A549 (cell line): Measurements from ENCODE around the gene LCE6A. TPM values are rescaled to one million over a fixed set of nuclear protein-coding genes. Genes with fewer than 3 reads are reported as not detected.

Experiments used
- ATAC-seq, 2 experiments: fragments of 200-7000 bp in 1 of 2; fragments of >200 bp in 1 of 2; cut with Nextera tagmentation in 1 of 2; cut with Tn5 transposase in 1 of 2; 3 replicates each; pipeline versions ENCODE4 v1.8.0 to v1.9.1; 2018 to 2020; ENCODE audit warnings: mild to moderate bottlenecking in 1 of 2, moderate library complexity in 1 of 2
- CTCF ChIA-PET: fragments of 300-600 bp; sonication (Branson Sonifier 250); formaldehyde crosslinking; extraction: SDS; loops from one replicate; lab custom pipeline; 2021; ENCODE audit warnings: antibody characterized with exemption, inconsistent platforms; lab: Yijun Ruan, JAX
- POLR2A ChIA-PET: fragments of 350-600 bp; formaldehyde crosslinking; extraction: SDS; loops from one replicate; lab custom pipeline; 2021; ENCODE audit warnings: antibody characterized with exemption, inconsistent platforms; lab: Yijun Ruan, JAX
- DNase-seq, 2 experiments: peaks; one replicate each; pipeline versions ENCODE4 v3.0.0 to v3.0.0-alpha.2; 2011 to 2016; ENCODE audit warnings: low read depth in 1 of 2, low spot score in 1 of 2
- FAIRE-seq: peaks from 2 replicates; lab custom pipeline; 2011; peaks lifted over from hg19 to GRCh38; lab: Jason Lieb, UNC
- H3K27ac ChIP-seq, 2 experiments: fragments of >200 bp; sonication (Bioruptor Twin); formaldehyde crosslinking; 3 replicates each; pipeline ENCODE4 v1.5.1; 2016 to 2017
- H3K4me1 ChIP-seq: fragments of >200 bp; sonication (Bioruptor Twin); formaldehyde crosslinking; 3 replicates; pipeline ENCODE4 v1.6.1; 2016
- H3K4me2 ChIP-seq: fragments of >200 bp; sonication (Bioruptor Twin); formaldehyde crosslinking; 3 replicates; pipeline ENCODE4 v1.6.1; 2016
- H3K4me3 ChIP-seq: fragments of >200 bp; sonication (Bioruptor Twin); formaldehyde crosslinking; 3 replicates; pipeline ENCODE4 v1.5.1; 2016
- H3K9me3 ChIP-seq: fragments of >200 bp; sonication (Bioruptor Twin); formaldehyde crosslinking; 3 replicates; pipeline ENCODE4 v1.6.1; 2016
- ATOH8 ChIP-seq: fragments of 250-450 bp; sonication (Bioruptor Pico); IDR thresholded peaks from 2 replicates; pipeline ENCODE4 v1.5.0; 2020; ENCODE audit warnings: low read depth, mild to moderate bottlenecking, moderate library complexity
- CBX2 ChIP-seq: fragments of 200-600 bp; sonication (generic); IDR thresholded peaks from 2 replicates; pipeline ENCODE4 v1.6.1; 2016; ENCODE audit warnings: low read depth, mild to moderate bottlenecking, borderline replicate concordance
- CBX8 ChIP-seq: fragments of 200-600 bp; sonication (generic); IDR thresholded peaks from 2 replicates; pipeline ENCODE4 v1.6.1; 2016
- CEBPB ChIP-seq, 2 experiments: fragments of >200 bp in 1 of 2; sonication (Bioruptor Twin) in 1 of 2; formaldehyde crosslinking in 1 of 2; IDR thresholded peaks; 2 replicates each; pipeline ENCODE4 v1.6.1; 2012 to 2016
- CHD2 ChIP-seq: fragments of 150-350 bp; IDR thresholded peaks from 2 replicates; pipeline ENCODE4 v1.6.1; 2014; ENCODE audit warnings: low read length; ENCODE audit not compliant: partially characterized antibody
- CHD4 ChIP-seq: fragments of 200-600 bp; sonication (generic); IDR thresholded peaks from 2 replicates; pipeline ENCODE4 v1.6.1; 2016; ENCODE audit warnings: antibody characterized with exemption, mild to moderate bottlenecking, borderline replicate concordance
- ESRRA ChIP-seq: fragments of 150-350 bp; IDR thresholded peaks from 2 replicates; pipeline ENCODE4 v1.6.1; 2014; ENCODE audit warnings: mild to moderate bottlenecking, low read length, borderline replicate concordance
- FOSL2 ChIP-seq, 2 experiments: fragments of 450-650 bp in 1 of 2; fragments of >200 bp in 1 of 2; sonication (Bioruptor Twin) in 1 of 2; formaldehyde crosslinking; IDR thresholded peaks; 2 replicates each; pipeline versions ENCODE4 v1.5.0 to v1.6.1; 2016 to 2020; ENCODE audit warnings: mild to moderate bottlenecking in 1 of 2, moderate library complexity in 1 of 2
- FOXS1 ChIP-seq: fragments of 250-450 bp; sonication (Bioruptor Pico); IDR thresholded peaks from 2 replicates; pipeline ENCODE4 v1.5.0; 2020; ENCODE audit warnings: mild to moderate bottlenecking, moderate library complexity
- GATA3 ChIP-seq: IDR thresholded peaks from 2 replicates; pipeline ENCODE4 v1.6.1; 2012; ENCODE audit warnings: borderline replicate concordance
- HMGXB4 ChIP-seq: fragments of 250-450 bp; sonication (Bioruptor Pico); IDR thresholded peaks from 2 replicates; pipeline ENCODE4 v1.5.0; 2021; ENCODE audit warnings: mild to moderate bottlenecking, moderate library complexity, borderline replicate concordance
- HOXB5 ChIP-seq: fragments of 250-450 bp; sonication (Bioruptor Pico); IDR thresholded peaks from 2 replicates; pipeline ENCODE4 v1.5.0; 2020; ENCODE audit warnings: mild to moderate bottlenecking, moderate library complexity
- RARB ChIP-seq: fragments of 250-450 bp; sonication (Bioruptor Pico); IDR thresholded peaks from 2 replicates; pipeline ENCODE4 v1.8.0; 2021; ENCODE audit warnings: mild to moderate bottlenecking, moderate library complexity
- REST ChIP-seq: fragments of 200-600 bp; sonication (generic); IDR thresholded peaks from 2 replicates; pipeline ENCODE4 v1.6.1; 2016; ENCODE audit warnings: antibody characterized with exemption, mild to moderate bottlenecking, moderate library complexity
- RNF2 ChIP-seq: fragments of 200-600 bp; sonication (generic); IDR thresholded peaks from 2 replicates; pipeline ENCODE4 v1.6.1; 2016; ENCODE audit warnings: low read depth, mild to moderate bottlenecking, antibody characterized with exemption, moderate library complexity, borderline replicate concordance
- ZC3H11A ChIP-seq: fragments of 450-650 bp; IDR thresholded peaks from 2 replicates; pipeline ENCODE4 v1.6.1; 2014; ENCODE audit warnings: antibody characterized with exemption, mild to moderate bottlenecking
- ZSCAN20 ChIP-seq: fragments of 250-450 bp; sonication (Bioruptor Pico); IDR thresholded peaks from 2 replicates; pipeline ENCODE4 v1.8.0; 2022; ENCODE audit warnings: mild to moderate bottlenecking, moderate library complexity
- WGBS: methylation state at CpG from one replicate; pipeline ENCODE4 v1.1.6; 2017; ENCODE audit errors: missing lambda C conversion rate; 5-methylcytosine and 5-hydroxymethylcytosine counted together
- polyA plus RNA-seq, 4 experiments: library from polyadenylated mRNA; depleted of rRNA in 3 of 4; stranded (reverse); fragments of >200 nt; fragmentation: RNase III in 1 of 4; extraction: RNeasy Plus Mini Kit Qiagen cat#74134 plus additional on column Dnase treatment in 1 of 4; gene quantifications; 2 replicates in 3 of 4; 3 replicates in 1 of 4; pipeline ENCODE4 v1.2.3, GENCODE V29; 2011 to 2017
- TF ChIP-seq, protein P1 (sequence below): fragments of >200 bp; sonication (Bioruptor Twin); formaldehyde crosslinking; IDR thresholded peaks from 3 replicates; pipeline ENCODE4 v1.6.1; 2016
- TF ChIP-seq, protein P2 (sequence below): IDR thresholded peaks from 2 replicates; pipeline ENCODE4 v1.6.1; 2012

The LCE6A gene
- polyA plus RNA-seq, 2 of the 4 experiments (the other 2 are of a cell fraction): not detected

- DNase-seq: no peak
- FAIRE-seq: no peak
- Histone ChIP-seq H3K27ac (no peak within 1 kb of the TSS), H3K4me2 (no peak within 1 kb of the TSS), H3K4me1 (no peaks in the 10 kb centered on the region), H3K9me3 (no peaks in the 10 kb centered on the region), H3K4me3 (no peak within 1 kb of the TSS)
- POLR2A ChIA-PET: no interaction called here
- no peak for ATAC-seq
- CTCF ChIA-PET: interaction anchor here (0.7 kb wide), 1 partner anchor 16 kb away, joined by 3 read pairs; no protein-coding TSS in a partner anchor
- WGBS: 0% methylated on average over 2 of the region's 2 CpGs
- TF ChIP-seq REST: no peak
Measured at GRCh38 chr1:152827173-152827572, 15.5 kb upstream of the LCE6A start, which contains the start of gene LCE1A. Gene LCE1A (plus strand): TSS chr1:152827473. CDS start chr1:152827473, 0 bp downstream.

- Histone ChIP-seq H3K27ac (no peak overlapping the region), H3K4me3 (no peak overlapping the region), H3K4me1 (no peaks in the 10 kb centered on the region), H3K9me3 (no peaks in the 10 kb centered on the region), H3K4me2 (no peak overlapping the region)
- POLR2A ChIA-PET: no interaction called here
- TF ChIP-seq HOXB5 (CRISPR knock-in tag) (no peak), CHD4 (no peak), CHD2 (no peak), ZSCAN20 (CRISPR knock-in tag) (no peak), CBX2 (no peak), REST (no peak), RNF2 (no peak), RARB (CRISPR knock-in tag) (no peak), CBX8 (no peak), ATOH8 (no peak), ESRRA (no peak), ZC3H11A (no peak), HMGXB4 (CRISPR knock-in tag) (no peak), FOSL2 (IDR thresholded peaks at IDR 0.05) (no peak), FOSL2 (CRISPR knock-in tag; IDR thresholded peaks at IDR 0.05) (no peak), FOXS1 (CRISPR knock-in tag) (no peak), CEBPB (IDR thresholded peaks at IDR 0.05) (no peak), GATA3 (no peak)
- TF ChIP-seq, protein P1, sequence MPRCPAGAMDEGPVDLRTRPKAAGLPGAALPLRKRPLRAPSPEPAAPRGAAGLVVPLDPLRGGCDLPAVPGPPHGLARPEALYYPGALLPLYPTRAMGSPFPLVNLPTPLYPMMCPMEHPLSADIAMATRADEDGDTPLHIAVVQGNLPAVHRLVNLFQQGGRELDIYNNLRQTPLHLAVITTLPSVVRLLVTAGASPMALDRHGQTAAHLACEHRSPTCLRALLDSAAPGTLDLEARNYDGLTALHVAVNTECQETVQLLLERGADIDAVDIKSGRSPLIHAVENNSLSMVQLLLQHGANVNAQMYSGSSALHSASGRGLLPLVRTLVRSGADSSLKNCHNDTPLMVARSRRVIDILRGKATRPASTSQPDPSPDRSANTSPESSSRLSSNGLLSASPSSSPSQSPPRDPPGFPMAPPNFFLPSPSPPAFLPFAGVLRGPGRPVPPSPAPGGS: no peak
- TF ChIP-seq, protein P2, sequence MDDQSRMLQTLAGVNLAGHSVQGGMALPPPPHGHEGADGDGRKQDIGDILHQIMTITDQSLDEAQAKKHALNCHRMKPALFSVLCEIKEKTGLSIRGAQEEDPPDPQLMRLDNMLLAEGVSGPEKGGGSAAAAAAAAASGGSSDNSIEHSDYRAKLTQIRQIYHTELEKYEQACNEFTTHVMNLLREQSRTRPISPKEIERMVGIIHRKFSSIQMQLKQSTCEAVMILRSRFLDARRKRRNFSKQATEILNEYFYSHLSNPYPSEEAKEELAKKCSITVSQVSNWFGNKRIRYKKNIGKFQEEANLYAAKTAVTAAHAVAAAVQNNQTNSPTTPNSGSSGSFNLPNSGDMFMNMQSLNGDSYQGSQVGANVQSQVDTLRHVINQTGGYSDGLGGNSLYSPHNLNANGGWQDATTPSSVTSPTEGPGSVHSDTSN: no peak
- WGBS: 0% methylated on average over 2 of the region's 2 CpGs
- DNase-seq (no peak), FAIRE-seq (no peak), ATAC-seq (no peak)
- CTCF ChIA-PET: no interaction called here
Measured at GRCh38 chr1:152836870-152837269, 5.8 kb upstream of the LCE6A start.
